ENCODE measurements around the gene PTPRG.

Gene PTPRG

GRCh38 chr3:62237286-62237948, 676.0 kb downstream of the PTPRG start:
- DNase-seq (ENCODE audit: low spot score), result no peak

GRCh38 chr3:62238003-62238402, 676.6 kb downstream of the PTPRG start:
- DNase-seq (ENCODE audit: low spot score), result no peak

GRCh38 chr3:62238431-62238830, 677.1 kb downstream of the PTPRG start:
- DNase-seq (ENCODE audit: low spot score), result no peak

DNA sequence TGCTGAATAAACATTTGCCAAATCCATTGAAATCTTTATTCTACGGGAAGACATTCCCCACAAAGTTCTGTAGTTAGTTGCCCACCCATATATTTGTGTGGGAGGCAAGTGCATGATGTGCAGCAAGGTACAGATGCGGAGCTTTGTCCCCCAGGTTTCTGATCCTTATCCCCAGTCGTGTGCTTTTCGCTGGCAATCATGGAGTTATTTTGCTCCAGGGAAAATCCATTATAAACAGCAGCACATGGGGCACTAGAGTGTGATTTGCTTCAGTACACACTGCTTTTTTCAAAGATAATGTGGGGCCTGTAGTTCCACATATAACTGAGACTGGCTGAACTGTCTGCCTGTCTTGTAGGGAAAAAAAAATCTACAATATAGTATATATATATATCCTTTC, 679.9 kb downstream of the PTPRG start:
- no peak for DNase-seq (ENCODE audit: low spot score)

DNA sequence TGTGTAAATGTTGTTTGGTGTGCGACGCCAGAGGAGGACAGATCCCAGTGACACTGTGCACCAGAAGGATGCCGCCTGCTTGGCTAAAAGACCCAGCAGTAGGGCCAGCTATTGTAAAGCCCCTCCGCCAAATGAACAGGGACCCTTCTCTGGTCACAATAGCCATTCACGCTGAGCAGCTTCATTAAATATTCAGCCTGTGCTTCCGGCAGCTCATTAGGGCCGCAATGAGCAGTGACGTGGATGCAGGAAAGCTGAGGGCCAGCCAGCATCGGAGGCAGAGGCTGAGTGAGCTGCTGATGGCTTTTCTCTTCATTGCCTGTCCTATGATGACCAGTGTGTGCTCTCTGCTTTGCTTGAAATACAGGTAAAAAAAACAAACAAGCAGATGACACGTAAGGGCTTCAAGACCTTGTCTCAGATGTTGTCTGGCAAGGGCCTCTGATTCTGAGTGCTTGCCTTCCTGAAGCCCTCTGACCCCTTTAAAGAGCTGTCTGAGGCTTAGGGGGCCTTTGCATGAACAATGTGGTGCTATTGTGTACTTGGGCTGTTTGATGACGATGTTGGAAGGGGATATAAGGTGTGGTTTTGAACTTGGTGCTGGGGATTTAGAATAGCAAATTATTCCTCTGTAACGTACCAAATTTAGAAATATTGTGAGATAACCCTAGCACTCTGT, 681.6 kb downstream of the PTPRG start:
- no peak for DNase-seq (ENCODE audit: low spot score)

GRCh38 chr3:62246094-62246493, 684.7 kb downstream of the PTPRG start:
- no peak for DNase-seq (ENCODE audit: low spot score)

GRCh38 chr3:62246985-62247384, 685.6 kb downstream of the PTPRG start:
- DNase-seq (ENCODE audit: low spot score), result no peak

DNA sequence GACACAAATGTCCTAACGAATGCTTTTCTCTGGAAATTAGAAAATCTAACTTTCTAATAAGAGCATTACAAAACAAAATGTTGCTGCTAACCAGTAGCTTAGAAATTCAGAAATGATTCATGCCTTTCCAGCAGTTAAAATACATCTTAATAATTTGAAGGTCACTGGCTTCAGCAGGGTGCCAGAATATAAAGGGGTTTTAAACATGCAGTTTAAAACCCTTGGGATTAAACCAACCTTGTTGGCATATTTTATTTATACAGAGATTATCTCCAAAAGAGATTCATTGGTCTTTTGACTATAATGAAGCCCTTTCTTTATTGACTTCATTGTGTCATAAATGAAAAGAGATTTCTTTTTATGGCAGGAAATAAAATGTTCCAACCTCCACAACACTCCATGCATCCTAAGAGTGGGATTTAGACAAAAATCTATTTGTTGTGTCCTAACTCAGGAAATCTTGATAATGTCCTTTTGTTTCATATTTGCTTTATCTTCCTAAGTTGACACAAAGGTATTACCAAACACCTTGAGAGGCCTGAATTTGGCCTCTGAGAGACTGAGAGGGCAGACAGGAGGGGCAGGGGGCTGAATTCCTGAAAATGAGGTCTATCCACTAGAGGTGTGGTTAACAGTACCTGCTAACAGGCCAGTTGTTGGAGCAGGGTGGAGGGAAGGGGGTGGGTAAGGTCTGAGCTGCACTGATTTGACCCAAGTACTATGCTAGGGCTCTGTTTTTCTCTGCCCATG, 687.5 kb downstream of the PTPRG start:
- DNase-seq (ENCODE audit: low spot score), result no peak

DNA sequence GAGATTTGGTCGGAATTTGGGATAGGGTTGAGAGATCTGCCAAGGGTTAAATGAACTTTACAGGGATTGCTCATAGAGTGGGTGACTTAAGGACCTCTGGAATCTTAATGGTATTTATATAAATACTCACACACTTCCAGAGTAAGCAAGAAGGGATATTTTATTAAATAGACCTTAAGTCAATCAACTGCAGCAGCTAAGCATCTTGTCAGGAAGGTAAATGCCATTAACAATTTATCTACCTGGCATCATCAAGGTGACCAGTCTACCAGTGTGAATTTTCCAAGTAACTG, 688.1 kb downstream of the PTPRG start:
- DNase-seq (ENCODE audit: low spot score), result no peak

GRCh38 chr3:62249855-62250543, 688.6 kb downstream of the PTPRG start:
- DNase-seq (ENCODE audit: low spot score), result no peak

DNA sequence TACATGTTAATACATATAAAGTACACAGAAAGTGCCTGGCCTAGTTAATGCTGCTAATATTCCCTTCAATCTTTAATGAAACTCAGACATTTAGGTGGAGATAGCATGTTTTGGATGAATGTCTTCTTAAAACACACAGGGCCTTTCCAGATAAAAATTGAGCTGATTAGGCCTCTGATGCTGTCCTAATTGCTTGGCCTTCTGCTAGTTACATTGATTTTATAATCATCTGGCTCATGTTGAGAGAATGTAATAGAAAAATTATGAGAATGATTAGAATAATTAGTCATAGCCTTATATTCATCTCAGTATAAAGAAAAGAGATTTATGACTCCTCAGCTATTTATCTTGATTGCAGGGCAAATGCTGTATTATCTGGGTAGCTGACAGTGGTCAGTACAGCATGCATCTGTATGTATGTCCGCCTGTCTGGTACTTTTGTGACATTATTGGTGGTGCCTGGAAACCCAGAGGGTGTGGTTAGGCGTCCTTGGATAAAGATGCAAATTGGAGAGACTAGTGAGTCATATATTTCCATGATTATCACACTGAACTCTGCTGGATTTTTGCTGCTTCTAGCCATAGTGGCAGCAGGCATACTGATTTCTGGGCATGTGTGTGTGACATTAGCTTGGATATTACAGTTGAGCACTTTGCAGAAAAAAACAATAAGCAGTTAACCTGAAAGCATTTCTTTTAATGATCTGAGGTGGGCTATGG, 691.2 kb downstream of the PTPRG start:
- no peak for DNase-seq (ENCODE audit: low spot score)

GRCh38 chr3:62253971-62254370, 692.6 kb downstream of the PTPRG start:
- no peak for DNase-seq (ENCODE audit: low spot score)

- no peak for DNase-seq (ENCODE audit: low spot score)
Observed at GRCh38 chr3:62255758-62256157, 694.4 kb downstream of the PTPRG start.

GRCh38 chr3:62259924-62260323, 698.6 kb downstream of the PTPRG start:
- no peak for DNase-seq (ENCODE audit: low spot score)

DNA sequence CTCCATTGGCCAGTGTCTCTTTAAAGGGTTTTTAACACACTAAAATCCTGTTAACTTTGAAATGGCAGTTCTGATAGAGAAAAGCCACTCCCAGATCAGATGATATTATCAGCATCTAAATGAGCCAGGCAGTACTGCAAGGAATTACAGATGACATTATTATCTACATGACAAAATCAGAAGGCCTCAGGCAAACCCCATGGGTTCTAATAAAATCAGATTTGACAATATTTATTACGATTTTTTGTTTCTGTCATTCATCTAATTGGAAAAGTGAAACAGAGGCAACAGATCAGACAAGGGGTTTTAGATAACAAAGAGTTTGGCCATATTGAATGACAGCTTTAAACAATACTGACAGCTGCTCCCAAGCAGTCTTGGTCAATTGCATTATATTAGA, 699.3 kb downstream of the PTPRG start:
- no peak for DNase-seq (ENCODE audit: low spot score)

DNA sequence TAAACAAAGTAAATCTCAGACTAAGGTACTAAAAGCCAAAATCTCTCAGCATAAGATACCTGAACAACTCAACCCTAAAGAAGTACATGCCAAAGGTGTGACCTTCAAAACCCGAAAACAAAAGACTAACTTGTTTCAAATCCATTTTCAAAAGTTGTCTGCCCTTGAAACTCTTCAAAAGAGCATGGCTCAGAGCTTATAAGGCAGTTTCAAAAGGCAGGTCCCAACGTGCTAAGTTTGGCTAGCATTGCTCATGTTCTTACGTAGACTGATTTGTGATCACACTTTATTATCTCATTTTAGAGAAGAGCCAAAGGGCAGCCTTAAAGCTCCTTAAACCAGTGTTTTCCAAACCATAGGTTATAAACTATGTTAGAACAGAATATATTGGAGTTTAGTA, 699.8 kb downstream of the PTPRG start:
- no peak for DNase-seq (ENCODE audit: low spot score)

- DNase-seq (ENCODE audit: low spot score), result no peak
Observed at GRCh38 chr3:62261736-62262135, 700.4 kb downstream of the PTPRG start.

- DNase-seq (ENCODE audit: low spot score), result no peak
Observed at GRCh38 chr3:62265528-62265927, 704.2 kb downstream of the PTPRG start.

DNA sequence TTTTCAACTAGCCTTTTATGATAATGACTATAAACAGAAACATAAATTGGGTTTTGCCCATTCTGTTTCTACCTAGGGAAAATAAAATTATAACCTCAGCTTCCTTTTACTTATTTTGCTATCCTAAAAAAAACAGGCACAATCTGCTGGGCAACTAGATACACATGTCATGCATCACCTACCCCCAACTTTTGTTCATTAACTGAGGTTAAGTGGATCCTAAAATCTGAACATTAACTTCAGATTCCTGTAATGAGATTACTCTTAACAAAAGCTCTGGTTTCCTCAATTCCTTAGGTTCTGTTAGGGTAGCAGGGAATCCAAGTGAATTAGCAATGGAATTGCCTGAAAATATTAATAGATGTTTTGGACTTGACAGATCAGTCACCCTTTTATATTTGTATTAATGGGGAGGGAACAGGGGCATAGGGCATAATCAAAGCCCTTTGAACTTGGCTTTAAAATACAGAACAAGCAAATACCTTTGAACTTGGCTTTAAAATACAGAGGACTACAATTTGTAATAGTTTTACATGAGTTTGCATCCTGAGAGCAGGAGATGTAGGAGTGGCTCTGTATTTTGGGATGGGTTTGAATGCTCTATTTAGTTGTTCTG, 705.4 kb downstream of the PTPRG start:
- no peak for DNase-seq (ENCODE audit: low spot score)

GRCh38 chr3:62276658-62277180, 715.3 kb downstream of the PTPRG start:
- DNase-seq (ENCODE audit: low spot score), result no peak

GRCh38 chr3:62277450-62277849, 716.1 kb downstream of the PTPRG start:
- DNase-seq (ENCODE audit: low spot score), result no peak

GRCh38 chr3:62277986-62278385, 716.6 kb downstream of the PTPRG start:
- no peak for DNase-seq (ENCODE audit: low spot score)

All from RKO (cell line).